ENCODE results near the gene TEKTIP1. TPM values are rescaled to one million over a fixed set of nuclear protein-coding genes. Genes with fewer than 3 reads are reported as not detected.

The TEKTIP1 gene
- total RNA-seq (1 to 10 TPM in 1 of 4 donors, under 1 TPM in 1, not detected in 2; 0.44 to 1.0 TPM), polyA plus RNA-seq (not detected)
- long read RNA-seq, donor 1: 0 reads
- long read RNA-seq, donor 2: 0 reads

GRCh38 chr19:3538965-3539755 is at the start of gene TEKTIP1:
Gene TEKTIP1 (plus strand): TSS chr19:3539174. CDS start chr19:3539178, 4 bp downstream.
- DNase-seq (no peak), ATAC-seq (peak in 2 of 4 donors; percentile 6 to 13)
- Histone ChIP-seq H3K27ac (no peak within 1 kb of the TSS), H3K4me3 (no peak within 1 kb of the TSS), H3K27me3 (ENCODE audit: insufficient read depth in 3 of 3, low read length in 2 of 3) (no peaks in the 10 kb centered on the region), H3K36me3 (ENCODE audit: insufficient read depth in 1 of 2, low read depth in 1 of 2) (peaks cover 3 to 26% of the 10 kb centered on the region in 2 donors), H3K4me1 (no peaks in the 10 kb centered on the region), H3K9me3 (no peaks in the 10 kb centered on the region)
- WGBS, 3 donors: 62 to 68% (median 65%) methylated on average over 25 to 28 of the region's 28 CpGs
- intact Hi-C loops (cut with DNase I): no loop called here
- no peak for TF ChIP-seq CTCF (IDR thresholded peaks at IDR 0.05)

- TF ChIP-seq CTCF (IDR thresholded peaks at IDR 0.05): no peak
- DNase-seq: no peak
- Histone ChIP-seq H3K36me3 (ENCODE audit: insufficient read depth in 1 of 2, low read depth in 1 of 2) (peaks cover 8 to 59% of the 10 kb centered on the region in 2 donors), H3K4me3 (no peak overlapping the region), H3K27ac (no peak overlapping the region), H3K4me1 (no peaks in the 10 kb centered on the region), H3K27me3 (ENCODE audit: insufficient read depth in 3 of 3, low read length in 2 of 3) (no peaks in the 10 kb centered on the region), H3K9me3 (no peaks in the 10 kb centered on the region)
- ATAC-seq: no peak
- WGBS, 3 donors: 94 to 96% (median 95%) methylated on average over 51 to 55 of the region's 55 CpGs
- intact Hi-C loops (cut with DNase I): no loop called here
These were observed 47.4 kb upstream of the TEKTIP1 start for GRCh38 chr19:3491396-3492119.

GRCh38 chr19:3492131-3492839 is 46.7 kb upstream of the TEKTIP1 start:
- no peaks in the 10 kb centered on the region for H3K4me1 ChIP-seq
- H3K27me3 ChIP-seq (ENCODE audit: insufficient read depth in 3 of 3, low read length in 2 of 3): no peaks in the 10 kb centered on the region
- H3K4me3 ChIP-seq: no peak overlapping the region
- H3K9me3 ChIP-seq: no peaks in the 10 kb centered on the region
- H3K36me3 ChIP-seq (ENCODE audit: insufficient read depth in 1 of 2, low read depth in 1 of 2): peaks cover 8 to 66% of the 10 kb centered on the region in 2 donors
- H3K27ac ChIP-seq: no peak overlapping the region
- ATAC-seq (peak in 1 of 4 donors; percentile 17), DNase-seq (no peak)
- 95 to 97% (median 95%) methylated on average over 39 to 45 of the region's 45 CpGs for WGBS, 3 donors
- intact Hi-C loops (cut with DNase I): no loop called here
- no peak for TF ChIP-seq CTCF (IDR thresholded peaks at IDR 0.05)

- ATAC-seq: no peak
- TF ChIP-seq CTCF (IDR thresholded peaks at IDR 0.05): no peak
- Histone ChIP-seq H3K27ac (no peak overlapping the region), H3K36me3 (ENCODE audit: insufficient read depth in 1 of 2, low read depth in 1 of 2) (peaks cover 8 to 69% of the 10 kb centered on the region in 2 donors), H3K4me3 (no peak overlapping the region), H3K9me3 (no peaks in the 10 kb centered on the region), H3K4me1 (no peaks in the 10 kb centered on the region), H3K27me3 (ENCODE audit: insufficient read depth in 3 of 3, low read length in 2 of 3) (no peaks in the 10 kb centered on the region)
- DNase-seq: no peak
- intact Hi-C loops (cut with DNase I): no loop called here
- 91 to 95% (median 93%) methylated on average over 16 of the region's 16 CpGs for WGBS, 3 donors
These were observed 46.1 kb upstream of the TEKTIP1 start for GRCh38 chr19:3492919-3493318.

All from psoas muscle (tissue), 8 donors.